Fibroblast of the conjunctiva (primary cell): ENCODE measurements around the gene EDEM2.
"Not testable (repeated sequence)": the region's sequence is repeated elsewhere in the genome, so short reads cannot be mapped to it uniquely, and the experiment has no call there.

ENCODE experiments used
- DNase-seq: peaks from one replicate; pipeline ENCODE4 v3.0.0-alpha.2; 2010; ENCODE audit warnings: low read depth

Gene EDEM2, protein sequence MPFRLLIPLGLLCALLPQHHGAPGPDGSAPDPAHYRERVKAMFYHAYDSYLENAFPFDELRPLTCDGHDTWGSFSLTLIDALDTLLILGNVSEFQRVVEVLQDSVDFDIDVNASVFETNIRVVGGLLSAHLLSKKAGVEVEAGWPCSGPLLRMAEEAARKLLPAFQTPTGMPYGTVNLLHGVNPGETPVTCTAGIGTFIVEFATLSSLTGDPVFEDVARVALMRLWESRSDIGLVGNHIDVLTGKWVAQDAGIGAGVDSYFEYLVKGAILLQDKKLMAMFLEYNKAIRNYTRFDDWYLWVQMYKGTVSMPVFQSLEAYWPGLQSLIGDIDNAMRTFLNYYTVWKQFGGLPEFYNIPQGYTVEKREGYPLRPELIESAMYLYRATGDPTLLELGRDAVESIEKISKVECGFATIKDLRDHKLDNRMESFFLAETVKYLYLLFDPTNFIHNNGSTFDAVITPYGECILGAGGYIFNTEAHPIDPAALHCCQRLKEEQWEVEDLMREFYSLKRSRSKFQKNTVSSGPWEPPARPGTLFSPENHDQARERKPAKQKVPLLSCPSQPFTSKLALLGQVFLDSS

GRCh38 chr20:35146920-35147574 lies at the start of gene EDEM2:
Gene EDEM2 (minus strand): TSS chr20:35147336. CDS start chr20:35147258, 78 bp downstream.
- DNase-seq = peak; percentile 93

DNA sequence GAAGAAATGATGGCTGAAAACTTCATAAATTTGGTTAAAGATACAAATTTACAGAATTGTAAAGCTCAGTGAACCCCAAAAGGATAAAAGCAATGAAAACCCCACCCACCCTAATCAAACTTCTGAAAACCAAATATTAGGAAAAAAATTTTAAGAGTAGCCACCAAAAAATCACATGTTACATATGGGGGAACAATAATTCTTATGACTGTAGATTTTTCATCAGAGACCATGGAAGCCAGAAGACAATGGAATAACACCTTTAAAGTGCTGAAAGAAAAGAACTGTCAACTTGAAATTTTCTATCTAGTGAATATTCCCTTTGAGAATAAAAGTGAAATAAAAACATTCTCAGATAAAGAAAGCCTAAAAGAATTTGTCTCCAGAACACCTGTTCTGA lies 49.2 kb upstream of the EDEM2 start:
- DNase-seq = no peak

- not testable (repeated sequence) for DNase-seq
These were observed 46.1 kb upstream of the EDEM2 start for GRCh38 chr20:35193031-35193791.

DNA sequence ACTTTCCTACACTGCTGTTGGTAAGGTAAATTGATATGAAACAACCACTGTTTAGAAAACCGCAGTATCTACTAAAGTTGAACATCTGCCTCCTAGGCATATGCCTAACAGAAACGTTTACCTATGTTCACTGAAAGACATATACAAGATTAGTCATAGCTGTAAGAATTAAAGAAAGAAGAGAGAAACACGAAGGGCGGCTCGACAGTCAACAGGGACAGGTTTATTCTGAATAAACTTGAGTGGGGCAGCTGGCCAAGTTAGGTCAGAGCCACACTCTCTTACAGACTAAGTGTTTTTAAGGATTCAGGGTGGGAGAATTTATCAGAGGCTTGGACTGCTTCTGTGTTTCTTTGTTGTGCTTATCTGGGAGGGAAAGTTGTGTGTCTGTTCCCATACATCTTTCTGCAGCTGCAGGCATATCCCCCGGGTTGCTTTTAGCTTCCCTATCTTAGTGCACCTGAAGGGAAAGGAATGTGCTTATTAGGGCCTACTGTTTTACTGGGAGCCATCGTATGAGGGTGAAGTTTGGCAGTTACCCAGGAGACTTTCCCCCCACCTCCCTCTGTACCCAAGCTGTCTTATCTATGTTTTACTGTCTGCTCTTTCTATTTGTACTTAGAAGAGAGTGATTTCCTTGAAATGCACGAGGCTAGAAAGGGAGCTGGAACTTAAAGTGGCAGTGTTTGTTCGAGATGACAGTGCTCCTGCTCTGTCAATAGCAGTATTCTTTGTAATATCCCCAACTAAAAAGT lies 45.2 kb upstream of the EDEM2 start:
- no peak for DNase-seq

- no peak for DNase-seq
These were observed 44.4 kb upstream of the EDEM2 start for GRCh38 chr20:35191419-35192117.

- no peak for DNase-seq
These were observed 43.4 kb upstream of the EDEM2 start for GRCh38 chr20:35190556-35190955.

- not testable (repeated sequence) for DNase-seq
These were observed 42.1 kb upstream of the EDEM2 start for GRCh38 chr20:35189223-35189622.

DNA sequence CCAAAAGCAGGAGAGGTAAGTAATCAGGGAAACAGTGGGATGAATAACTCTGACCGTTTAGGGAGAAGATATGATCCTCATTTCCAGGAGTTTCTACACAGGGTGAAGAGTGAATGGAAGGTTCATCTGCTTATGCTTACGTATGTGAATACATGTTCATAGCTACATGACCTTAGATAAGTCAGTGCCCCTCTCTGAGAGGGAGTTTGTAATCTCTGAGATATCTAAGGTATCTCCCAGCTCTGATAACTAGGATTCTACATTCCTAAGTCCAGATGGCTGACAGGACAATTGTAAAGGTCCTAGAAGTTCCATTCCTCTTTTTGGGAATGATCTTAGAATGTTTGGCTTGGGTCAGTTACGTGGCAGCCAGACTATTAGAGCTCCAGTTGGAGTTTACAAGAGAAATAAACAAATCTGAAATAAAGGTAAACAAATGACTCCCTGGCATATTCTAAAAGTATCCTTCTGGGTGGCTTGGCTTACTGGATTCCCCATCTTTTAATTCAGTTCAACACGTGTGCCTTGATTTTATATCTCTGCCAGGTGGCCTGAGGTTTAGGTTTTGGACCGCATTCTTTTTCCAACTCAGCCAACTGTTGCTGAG lies 40.6 kb upstream of the EDEM2 start:
- DNase-seq = no peak

DNA sequence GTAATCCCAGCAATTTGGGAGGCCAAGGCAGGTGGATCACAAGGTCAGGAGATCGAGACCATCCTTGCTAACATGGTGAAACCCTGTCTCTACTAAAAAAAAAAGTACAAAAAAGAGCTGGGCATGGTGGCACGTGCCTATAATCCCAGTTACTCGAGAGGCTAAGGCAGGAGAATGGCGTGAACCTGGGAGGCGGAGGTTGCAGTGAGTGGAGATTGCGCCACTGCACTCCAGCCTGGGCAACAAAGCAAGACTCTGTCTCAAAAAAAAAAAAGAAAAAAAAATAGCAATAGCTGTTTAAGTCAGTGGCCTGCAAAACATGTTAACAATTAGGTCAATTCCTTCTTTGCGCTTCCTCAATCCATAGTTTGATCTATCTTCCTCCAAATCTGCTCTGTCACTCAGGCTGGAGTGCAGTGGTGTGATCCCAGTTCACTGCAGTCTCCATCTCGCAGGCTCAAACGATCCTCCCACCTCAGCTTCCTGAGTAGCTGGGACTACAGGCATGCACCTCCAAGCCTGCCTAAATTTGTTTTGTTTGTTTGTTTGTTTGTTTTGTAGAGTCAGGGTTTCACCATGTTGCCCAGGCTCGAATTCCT lies 39.7 kb upstream of the EDEM2 start:
- not testable (repeated sequence) for DNase-seq

DNA sequence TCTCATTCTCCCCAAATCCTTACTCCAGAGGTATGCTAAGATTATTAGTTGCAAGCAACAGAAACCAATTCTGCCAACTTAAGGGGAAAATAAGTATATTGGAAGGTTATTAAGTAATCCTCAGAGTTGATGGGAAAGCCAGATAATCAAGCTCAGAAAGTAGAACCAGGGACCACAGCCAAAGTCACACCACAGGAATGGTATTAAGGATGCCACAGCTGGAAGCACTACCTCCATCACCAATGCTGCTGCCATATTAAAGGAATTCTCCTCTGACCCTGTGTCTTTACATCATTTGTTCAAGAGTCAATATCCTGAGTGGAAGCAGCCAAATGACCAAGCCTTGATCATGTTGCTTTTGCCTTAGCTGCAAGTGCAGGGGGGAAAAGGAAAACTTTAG lies 34.6 kb upstream of the EDEM2 start:
- no peak for DNase-seq

DNA sequence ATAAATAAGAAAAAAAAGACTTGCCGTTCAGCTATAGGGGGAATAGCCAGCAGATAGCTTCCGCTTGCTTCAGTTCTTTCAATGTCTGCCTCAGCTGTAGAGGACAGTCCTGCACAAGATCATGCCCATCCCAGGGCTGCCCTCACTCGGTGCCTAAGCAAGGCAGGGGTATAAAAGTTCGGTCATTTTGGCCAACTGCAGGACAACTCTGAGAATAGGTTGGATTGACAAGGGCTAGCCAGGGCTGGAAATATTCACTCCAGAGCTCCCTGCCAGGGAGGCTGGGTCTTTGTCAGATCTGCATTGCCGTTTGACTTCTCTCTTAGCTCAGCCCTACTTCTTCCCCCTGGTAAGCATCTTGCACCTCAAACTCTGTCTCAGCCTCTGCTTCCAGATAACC lies 33.1 kb upstream of the EDEM2 start:
- no peak for DNase-seq

DNA sequence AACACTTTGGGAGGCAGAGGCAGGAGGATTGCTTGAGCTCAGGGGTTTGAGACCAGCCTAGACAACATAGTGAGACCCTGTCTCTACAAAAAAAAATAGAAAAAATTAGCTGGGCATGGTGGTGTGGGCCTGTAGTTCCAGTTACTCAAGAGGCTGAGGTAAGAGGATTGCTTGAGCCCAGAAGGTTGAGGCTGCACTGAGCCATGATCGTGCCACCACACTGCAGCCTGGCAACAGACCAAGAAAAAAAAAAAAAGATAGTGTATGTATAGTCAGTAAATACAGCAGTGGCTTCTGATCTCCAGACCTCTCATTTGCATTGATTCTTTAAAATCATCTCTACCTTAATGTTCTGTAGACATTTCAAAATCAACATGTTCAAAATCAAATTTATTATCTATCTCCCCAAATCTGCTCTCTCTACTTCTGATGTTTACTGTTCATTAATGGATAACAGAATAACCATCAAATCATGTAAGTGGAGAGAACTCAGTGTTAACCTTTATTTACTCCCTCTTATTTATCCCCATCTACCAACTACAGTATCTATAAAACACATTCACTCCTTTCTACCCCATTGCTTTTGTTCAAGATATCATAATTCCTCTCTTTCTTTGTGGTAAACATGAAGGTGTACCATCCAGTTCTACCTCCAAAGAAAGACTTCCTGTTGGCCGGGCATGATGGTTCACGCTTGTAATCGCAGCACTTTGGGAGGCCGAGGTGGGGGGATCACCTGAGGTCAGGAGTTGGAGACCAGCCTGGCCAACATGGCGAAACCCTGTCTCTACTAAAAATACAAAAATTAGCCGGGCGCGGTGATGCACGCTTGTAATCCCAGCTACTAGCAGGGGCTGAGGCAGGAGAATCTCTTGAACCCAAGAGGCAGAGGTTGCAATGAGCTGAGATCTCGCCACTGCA lies 32.4 kb upstream of the EDEM2 start:
- DNase-seq = no peak

- DNase-seq = no peak
These were observed 29.0 kb upstream of the EDEM2 start for GRCh38 chr20:35176132-35176531.

GRCh38 chr20:35174458-35175216 lies 27.5 kb upstream of the EDEM2 start:
- no peak for DNase-seq

DNA sequence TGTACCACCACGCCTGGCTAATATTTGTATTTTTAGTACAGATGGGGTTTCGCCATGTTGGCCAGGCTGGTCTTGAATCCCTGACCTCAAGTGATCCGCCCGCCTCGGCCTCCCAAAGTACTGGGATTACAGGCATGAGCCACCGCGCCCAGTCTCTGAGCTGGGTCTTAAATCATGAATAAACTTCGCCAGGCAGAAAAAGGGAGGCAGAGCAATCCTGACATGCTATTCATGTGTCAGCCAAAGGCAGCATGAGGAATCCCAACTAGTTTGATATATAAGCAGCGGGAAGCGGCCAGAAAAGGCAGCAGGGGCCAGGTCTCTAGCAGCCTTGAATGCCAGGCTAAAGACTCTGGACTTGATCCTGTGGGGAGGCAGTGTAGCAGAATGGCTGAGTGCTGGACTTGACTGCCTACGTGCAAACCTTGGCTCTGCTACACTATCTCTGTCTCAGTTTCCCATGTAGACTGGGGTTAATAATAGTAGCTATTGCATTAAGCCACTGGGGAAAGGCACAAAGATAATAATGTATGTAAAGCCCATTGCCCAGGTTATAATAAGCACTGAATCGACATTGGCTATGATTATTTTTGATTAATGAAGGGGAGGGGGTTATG lies 26.5 kb upstream of the EDEM2 start:
- DNase-seq = no peak

DNA sequence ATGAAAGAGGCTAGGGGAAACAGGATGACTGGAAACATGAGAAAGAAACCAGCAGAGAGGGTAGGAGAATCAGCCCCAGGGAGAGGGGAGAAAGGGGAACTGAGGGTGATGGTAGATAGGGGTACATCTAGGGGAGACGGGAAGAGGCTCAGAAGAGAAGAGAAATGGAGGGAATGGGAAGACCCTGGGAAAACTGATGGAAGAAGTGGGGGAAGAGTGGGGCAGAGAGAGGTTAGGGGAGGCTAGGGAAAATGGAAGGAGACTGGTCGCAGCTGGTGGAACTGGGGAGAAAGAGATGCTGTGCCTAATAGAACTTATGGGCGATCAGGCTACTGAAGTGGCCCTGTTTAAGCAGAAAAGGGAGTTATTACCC lies 25.3 kb upstream of the EDEM2 start:
- DNase-seq = no peak

DNA sequence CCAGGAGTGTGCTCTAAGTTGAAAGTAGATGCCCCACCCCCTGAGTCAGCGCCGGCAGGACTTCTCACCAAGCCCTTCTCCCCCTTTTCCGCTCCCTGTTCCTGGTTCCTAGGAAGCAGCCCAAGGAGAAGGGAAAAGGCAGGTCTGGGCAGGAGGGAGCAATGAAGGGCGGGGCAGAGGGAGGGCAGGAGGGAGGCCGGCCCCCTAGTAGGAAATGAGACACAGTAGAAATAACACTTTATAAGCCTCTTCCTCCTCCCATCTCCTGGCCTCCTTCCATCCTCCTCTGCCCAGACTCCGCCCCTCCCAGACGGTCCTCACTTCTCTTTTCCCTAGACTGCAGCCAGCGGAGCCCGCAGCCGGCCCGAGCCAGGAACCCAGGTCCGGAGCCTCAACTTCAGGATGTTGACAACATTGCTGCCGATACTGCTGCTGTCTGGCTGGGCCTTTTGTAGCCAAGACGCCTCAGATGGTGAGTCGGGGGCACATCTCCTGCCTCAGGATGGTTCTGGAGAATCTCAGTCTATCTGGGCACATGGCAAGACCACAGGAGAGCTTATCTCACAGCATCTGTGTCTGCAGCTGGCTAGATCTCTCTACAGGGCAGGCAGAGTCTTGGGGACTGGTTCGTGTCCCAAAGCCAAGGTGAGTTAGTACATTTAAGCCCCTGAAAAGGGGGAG lies 24.8 kb upstream of the EDEM2 start, which contains the start of gene PROCR:
Gene PROCR (plus strand): TSS at position 320 of the 681 bp plus-strand sequence. CDS start 83 bp downstream, at position 403.
- DNase-seq = peak; percentile 73
